K562 (cell line): ENCODE measurements around the gene CD82. TPM values are rescaled to one million over a fixed set of nuclear protein-coding genes. Genes with fewer than 3 reads are reported as not detected.

Source experiments
- ATAC-seq: fragments of 200-7000 bp; cut with Tn5 transposase; 3 replicates; pipeline ENCODE4 v1.9.1; 2020; ENCODE audit warnings: moderate library complexity
- BruUV-seq: library from RNA; stranded (reverse); fragments of 400-500 nt; replicated peaks from 2 replicates; lab custom pipeline; 2021; lab: Mats Ljungman, UMichigan
- CTCF ChIA-PET: fragments of 300-600 bp; formaldehyde crosslinking; extraction: SDS; loops from one replicate; lab custom pipeline; 2021; ENCODE audit warnings: low intra/inter-chr PET ratio; lab: Yijun Ruan, JAX
- POLR2A ChIA-PET: fragments of 300-600, 350-650 bp; sonication (Branson Sonifier 250); formaldehyde crosslinking; extraction: SDS; loops from one replicate; lab custom pipeline; 2021; ENCODE audit warnings: antibody characterized with exemption, inconsistent platforms; lab: Yijun Ruan, JAX
- DNase-seq, 4 experiments: peaks; one replicate each; pipeline versions ENCODE4 v3.0.0 to v3.0.0-alpha.2; 2011 to 2018; ENCODE audit warnings: low spot score in 3 of 4, mixed read lengths in 3 of 4; ENCODE audit errors: extremely low read depth in 1 of 4
- FAIRE-seq: peaks from 2 replicates; lab custom pipeline; 2011; peaks lifted over from hg19 to GRCh38; lab: Jason Lieb, UNC
- H2AFZ ChIP-seq: 2 replicates; pipeline ENCODE4 v1.6.0; 2011; ENCODE audit warnings: low read depth, low read length, control low read depth, inconsistent platforms
- H3K27ac ChIP-seq: fragments of 200-600 bp; 3 replicates; pipeline ENCODE4 v1.8.0; 2011; ENCODE audit warnings: low read depth, mild to moderate bottlenecking, control low read depth, inconsistent platforms, low read length, moderate library complexity, mixed read lengths; ENCODE audit errors: extremely low read depth
- H3K27me3 ChIP-seq, 2 experiments: fragments of 300-600 bp in 1 of 2; 2 replicates in 1 of 2; 3 replicates in 1 of 2; pipeline versions ENCODE4 v1.6.0 to v1.8.0; 2011; ENCODE audit warnings: inconsistent platforms in 2 of 2, low read length in 2 of 2, mild to moderate bottlenecking in 1 of 2, mixed read lengths in 1 of 2, moderate library complexity in 1 of 2; ENCODE audit not compliant: control insufficient read depth in 2 of 2, insufficient read depth in 2 of 2
- H3K36me3 ChIP-seq: fragments of 300-600 bp; 3 replicates; pipeline ENCODE4 v1.8.0; 2011; ENCODE audit warnings: mild to moderate bottlenecking, low read length, inconsistent platforms; ENCODE audit not compliant: control insufficient read depth, insufficient read depth
- H3K4me1 ChIP-seq, 2 experiments: fragments of 200-600 bp in 1 of 2; replicated peaks in 1 of 2; 2 replicates in 1 of 2; 3 replicates in 1 of 2; pipeline versions ENCODE4 v1.5.1 to v1.8.0; 2011; ENCODE audit warnings: inconsistent platforms in 2 of 2, low read length in 2 of 2, mild to moderate bottlenecking in 1 of 2, mixed read lengths in 1 of 2, moderate library complexity in 1 of 2; ENCODE audit not compliant: control insufficient read depth in 2 of 2, insufficient read depth in 2 of 2
- H3K4me2 ChIP-seq: 2 replicates; pipeline ENCODE4 v1.6.1; 2011; ENCODE audit warnings: low read length, control low read depth, inconsistent platforms, mixed read lengths; ENCODE audit not compliant: insufficient read depth
- H3K4me3 ChIP-seq: fragments of 200-600 bp; sonication (generic), shearing (Covaris generic); 2 replicates; pipeline ENCODE4 v1.5.1; 2016; ENCODE audit warnings: control low read depth, inconsistent platforms
- H3K79me2 ChIP-seq: fragments of 200-600 bp; 3 replicates; pipeline ENCODE4 v1.8.0; 2011; ENCODE audit warnings: low read length, inconsistent platforms; ENCODE audit not compliant: control insufficient read depth, insufficient read depth
- H3K9ac ChIP-seq, 2 experiments: 2 replicates each; pipeline versions ENCODE4 v1.6.0 to v1.6.1; 2011; ENCODE audit warnings: low read depth in 2 of 2, low read length in 2 of 2, control low read depth in 1 of 2, inconsistent platforms in 1 of 2, mild to moderate bottlenecking in 1 of 2, mixed read lengths in 1 of 2; ENCODE audit not compliant: insufficient read depth in 1 of 2
- H3K9me1 ChIP-seq: one replicate; pipeline ENCODE4 v1.6.0; 2011; ENCODE audit warnings: inconsistent platforms, mild to moderate bottlenecking, low read length, moderate library complexity; ENCODE audit not compliant: control insufficient read depth, insufficient read depth
- H3K9me3 ChIP-seq: replicated peaks from 2 replicates; pipeline ENCODE4 v1.5.1; 2011; ENCODE audit warnings: low read depth, low read length, inconsistent platforms; ENCODE audit not compliant: control insufficient read depth, insufficient read depth
- H4K20me1 ChIP-seq: replicated peaks from 2 replicates; pipeline ENCODE4 v1.6.1; 2011; ENCODE audit warnings: low read length, inconsistent platforms, mixed read lengths; ENCODE audit not compliant: control insufficient read depth, insufficient read depth
- CBX1 ChIP-seq: sonication (generic); IDR thresholded peaks from 2 replicates; pipeline ENCODE4 v1.6.1; 2016; ENCODE audit warnings: antibody characterized with exemption, low read depth, mild to moderate bottlenecking
- CSDE1 ChIP-seq, 2 experiments: fragments of 450-650 bp; IDR thresholded peaks; 2 replicates each; pipeline ENCODE4 v1.6.1; 2016; ENCODE audit warnings: mild to moderate bottlenecking in 1 of 2
- ELK3 ChIP-seq: fragments of 450-650 bp; formaldehyde crosslinking; IDR thresholded peaks from 2 replicates; pipeline ENCODE4 v1.4.0; 2020; ENCODE audit warnings: mild to moderate bottlenecking
- KDM1A ChIP-seq, 2 experiments: fragments of 450-650 bp; IDR thresholded peaks; 2 replicates each; pipeline ENCODE4 v1.6.1; 2016; ENCODE audit warnings: mild to moderate bottlenecking in 2 of 2
- NR2C1 ChIP-seq, 2 experiments: fragments of 450-650 bp; IDR thresholded peaks; 2 replicates each; pipeline ENCODE4 v1.6.1; 2017; ENCODE audit warnings: mild to moderate bottlenecking in 2 of 2, antibody characterized with exemption in 1 of 2, inconsistent platforms in 1 of 2, missing compliant biosample characterization in 1 of 2, missing genetic modification characterization in 1 of 2
- RHOXF2B ChIP-seq: fragments of 250-450 bp; sonication (Bioruptor Pico); conservative IDR thresholded peaks from 2 replicates; pipeline ENCODE4 v1.5.1; 2021
- SAFB2 ChIP-seq: fragments of 200-400 bp; formaldehyde crosslinking; IDR thresholded peaks from 2 replicates; pipeline ENCODE4 v1.6.1; 2018; ENCODE audit warnings: borderline replicate concordance, low read length, low read depth, moderate library complexity; ENCODE audit not compliant: severe bottlenecking
- SPI1 ChIP-seq: IDR thresholded peaks from 2 replicates; pipeline ENCODE4 v1.6.1; 2011; ENCODE audit warnings: low read depth, low read length, control low read depth, borderline replicate concordance
- ZFX ChIP-seq: sonication (generic); formaldehyde crosslinking; IDR thresholded peaks from 2 replicates; pipeline ENCODE4 v1.8.0; 2022; ENCODE audit warnings: mild to moderate bottlenecking, missing genetic modification reagents, moderate library complexity
- ZNF263 ChIP-seq: sonication (generic); formaldehyde crosslinking; IDR thresholded peaks from 2 replicates; pipeline ENCODE4 v1.8.0; 2022; ENCODE audit warnings: mild to moderate bottlenecking, missing genetic modification reagents, borderline replicate concordance
- ZNF3 ChIP-seq: fragments of 250-450 bp; sonication (Bioruptor Pico); IDR thresholded peaks from 2 replicates; pipeline ENCODE4 v1.5.0; 2021; ENCODE audit warnings: mild to moderate bottlenecking, moderate library complexity
- WGBS: fragments of 100-300 bp; shearing (Covaris generic); methylation state at CpG from one replicate; pipeline ENCODE4 v1.1.6; 2016; ENCODE audit warnings: low coverage, mixed read lengths; ENCODE audit not compliant: insufficient coverage; ENCODE audit errors: missing lambda C conversion rate; 5-methylcytosine and 5-hydroxymethylcytosine counted together
- in situ Hi-C: fragments of 300-500 bp; cut with MboI; formaldehyde crosslinking; loops from 4 replicates; pipeline ENCODE4 v1.15.0; 2018; ENCODE audit warnings: inconsistent platforms, mixed read lengths
- intact Hi-C: fragments of 100-400 bp; cut with micrococcal nuclease; formaldehyde crosslinking; loops from 2 replicates; pipeline ENCODE4 v1.14.2; 2022
- polyA plus RNA-seq, 8 experiments: library from polyadenylated mRNA; depleted of rRNA in 4 of 8; stranded (reverse) in 5 of 8; unstranded in 3 of 8; fragments of >200 nt; fragmentation: Nextera tagmentation in 2 of 8; fragmentation: Illumina TruSeq in 1 of 8; extraction: Ambion mirVana in 2 of 8; extraction: Trizol in 1 of 8; gene quantifications; 2 replicates each; pipeline versions ENCODE4 v1.2.1 to v1.2.3, GENCODE V29; 2011 to 2014; ENCODE audit warnings: inconsistent platforms in 1 of 8, missing spikeins in 1 of 8
- total RNA-seq, 7 experiments: library from RNA; depleted of rRNA in 6 of 7; stranded (reverse); fragments of >200 nt in 6 of 7; fragmentation: Illumina TruSeq in 2 of 7; extraction: Trizol in 2 of 7; gene quantifications; 2 replicates each; pipeline versions ENCODE4 v1.2.1 to v1.2.3, GENCODE V29; 2011 to 2021; ENCODE audit warnings: low replicate concordance in 1 of 7

Gene CD82
- total and polyA plus RNA-seq, 9 of the 15 experiments (the other 6 are each of a cell fraction or from before 2014, with no cell fraction given): 0.27 to 9.4 (median 3.0) TPM

GRCh38 chr11:44535191-44535980, 30.1 kb upstream of the CD82 start (continued):
- TF ChIP-seq ELK3 (CRISPR knock-in tag): no peak
- TF ChIP-seq ZNF3: no peak
- no peak for TF ChIP-seq CBX1
- no peak for TF ChIP-seq CSDE1 (IDR thresholded peaks at IDR 0.05)
- TF ChIP-seq SAFB2: no peak

GRCh38 chr11:44536788-44537516, 28.5 kb upstream of the CD82 start:
- H3K9me1 ChIP-seq: no peaks in the 10 kb centered on the region
- CTCF ChIA-PET: interaction anchor here (0.6 to 2.2 kb wide), 5 partner anchors 13 to 403 kb away, joined by 3 to 12 read pairs (median 4); no protein-coding TSS in a partner anchor
- in situ Hi-C loops: loop anchor here (5.0 to 10.0 kb wide), 2 partner anchors 250 to 402 kb away; no protein-coding TSS in a partner anchor

More at GRCh38 chr11:44536788-44537516, 28.5 kb upstream of the CD82 start:
- POLR2A ChIA-PET: interaction anchor here (0.6 to 1.0 kb wide), 2 partner anchors 238 to 251 kb away, joined by 4 to 5 read pairs; no protein-coding TSS in a partner anchor
- peak; percentile 70; the same call in 1 of the 2 replicates for TF ChIP-seq SPI1
- peak; percentile 76; the same call in 1 of the 2 replicates for TF ChIP-seq ZNF263 (CRISPR knock-in tag)
- 0 out of 4 replicates have a peak, but pooled peaks of 1 of the 2 experiments have one; percentile 13 for TF ChIP-seq KDM1A (IDR thresholded peaks at IDR 0.05)
- no peak for TF ChIP-seq RHOXF2B (CRISPR knock-in tag)
- 0 out of 2 replicates have a peak, but pooled peaks have one; percentile 15 for TF ChIP-seq ZFX (CRISPR knock-in tag)
- TF ChIP-seq NR2C1 (IDR thresholded peaks at IDR 0.05): no peak
- TF ChIP-seq NR2C1 (tag; IDR thresholded peaks at IDR 0.05): 0 out of 2 replicates have a peak, but pooled peaks have one; percentile 45
- TF ChIP-seq, all 486 proteins: peak for 5
- DNase-seq: peak; percentile 35 to 56 (median 48)
- H3K9ac ChIP-seq: peak overlapping the region in 1 of 2 experiments; percentile 55; a peak in 1 of 4 replicates
- intact Hi-C loops: loop anchor here (5.0 kb wide), 1 partner anchor 425 kb away; no protein-coding TSS in a partner anchor
- no peaks in the 10 kb centered on the region for H3K79me2 ChIP-seq
- no peak for FAIRE-seq
- 67% methylated on average over 14 of the region's 20 CpGs for WGBS
- H3K9me3 ChIP-seq: no peaks in the 10 kb centered on the region
- H3K4me3 ChIP-seq: no peak overlapping the region
- H3K4me2 ChIP-seq: peak overlapping the region; percentile 7; the same call in 1 of the 2 replicates
- 0 out of 2 replicates have a peak overlapping the region, but pooled peaks have one; percentile 48 for H2AFZ ChIP-seq
- H3K4me1 ChIP-seq: peaks cover 22 to 35% of the 10 kb centered on the region in 2 experiments
- ATAC-seq: peak; percentile 51
- BruUV-seq: no TSS peak
- H3K36me3 ChIP-seq: no peaks in the 10 kb centered on the region
- H4K20me1 ChIP-seq: no peaks in the 10 kb centered on the region
- H3K27me3 ChIP-seq: no peaks in the 10 kb centered on the region
- no peak overlapping the region for H3K27ac ChIP-seq
